OCI-LY3 (cell line): ENCODE results near the gene SETBP1.

ENCODE experiments used
- H2AFZ ChIP-seq: fragments of 200-600, 300-600 bp; shearing (Covaris generic); 2 replicates; pipeline ENCODE4 v1.6.0; 2014; ENCODE audit warnings: antibody characterized with exemption, low read depth, low read length
- H3K27ac ChIP-seq: fragments of 200-600, 300-600 bp; sonication (generic); 2 replicates; pipeline ENCODE4 v1.5.1; 2014; ENCODE audit warnings: mild to moderate bottlenecking, low read length, moderate library complexity, mixed read lengths
- H3K27me3 ChIP-seq: fragments of 200-600, 300-600 bp; sonication (generic); 2 replicates; pipeline ENCODE4 v1.6.1; 2014; ENCODE audit warnings: low read depth, low read length, mixed read lengths
- H3K36me3 ChIP-seq: fragments of 200-600, 300-600 bp; sonication (generic); replicated peaks from 2 replicates; pipeline ENCODE3; 2014; ENCODE audit warnings: low read depth, low read length, mixed read lengths
- H3K4me1 ChIP-seq: fragments of 300-600, 200-600 bp; sonication (generic); 2 replicates; pipeline ENCODE4 v1.6.1; 2014; ENCODE audit warnings: low read length, mixed read lengths
- H3K4me2 ChIP-seq: fragments of 200-600, 300-600 bp; sonication (generic); 2 replicates; pipeline ENCODE4 v1.6.1; 2014; ENCODE audit warnings: low read length, mixed read lengths
- H3K4me3 ChIP-seq: fragments of 300-600, 200-600 bp; sonication (generic); 2 replicates; pipeline ENCODE4 v1.5.1; 2014; ENCODE audit warnings: antibody characterized with exemption, mild to moderate bottlenecking, low read length, moderate library complexity
- H3K79me2 ChIP-seq: fragments of 300-600, 200-600 bp; shearing (Covaris generic); 2 replicates; pipeline ENCODE4 v1.6.1; 2014; ENCODE audit warnings: mild to moderate bottlenecking, low read length, mixed read lengths
- H3K9ac ChIP-seq: fragments of 300-600, 200-600 bp; shearing (Covaris generic); 2 replicates; pipeline ENCODE4 v1.6.0; 2014; ENCODE audit warnings: mild to moderate bottlenecking, low read length, moderate library complexity
- H3K9me3 ChIP-seq: fragments of 200-600, 300-600 bp; shearing (Covaris generic); 2 replicates; pipeline ENCODE4 v1.6.1; 2014; ENCODE audit warnings: low read length, mixed read lengths; ENCODE audit not compliant: insufficient read depth
- H4K20me1 ChIP-seq: fragments of 200-600, 300-600 bp; sonication (generic); 2 replicates; pipeline ENCODE4 v1.6.1; 2016; ENCODE audit warnings: low read length, mixed read lengths; ENCODE audit not compliant: insufficient read depth
- EZH2phosphoT487 ChIP-seq: fragments of 200-600 bp; shearing (Covaris generic); IDR thresholded peaks from 2 replicates; pipeline ENCODE4 v1.6.1; 2018; ENCODE audit warnings: antibody characterized with exemption, mixed run types, low read depth
- TF ChIP-seq, protein P1 (sequence below): fragments of 200-600, 300-600 bp; sonication (generic); IDR thresholded peaks from 2 replicates; pipeline ENCODE4 v1.5.1; 2014; ENCODE audit warnings: antibody characterized with exemption, low read length, low read depth

The SETBP1 gene

DNA sequence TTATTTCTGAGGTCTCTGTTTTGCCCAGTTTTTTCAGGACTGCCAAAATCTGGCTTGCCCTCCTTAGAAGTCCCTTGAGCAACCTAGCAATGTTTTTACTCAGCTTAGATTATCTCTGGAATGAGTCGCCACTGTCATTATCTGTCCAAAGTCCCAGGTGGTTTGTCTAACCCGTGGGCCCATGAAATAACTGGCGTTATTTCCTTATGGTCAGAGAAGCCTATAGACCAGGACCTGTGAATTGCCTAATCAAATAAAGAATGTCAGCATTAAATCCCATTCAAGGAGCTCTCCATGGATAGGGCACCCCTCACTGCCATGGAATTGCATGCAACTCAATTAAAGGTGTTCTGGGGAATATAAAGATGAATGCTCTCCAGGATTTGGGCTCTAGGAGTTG is 373.9 kb downstream of the SETBP1 start:
- Histone ChIP-seq H3K4me2 (no peak overlapping the region), H3K9me3 (no peaks in the 10 kb centered on the region), H3K36me3 (no peaks in the 10 kb centered on the region), H3K27ac (no peak overlapping the region), H3K4me1 (no peaks in the 10 kb centered on the region), H3K27me3 (no peaks in the 10 kb centered on the region), H3K4me3 (no peak overlapping the region), H3K9ac (no peak overlapping the region), H4K20me1 (no peaks in the 10 kb centered on the region), H2AFZ (no peak overlapping the region), H3K79me2 (no peaks in the 10 kb centered on the region)
- TF ChIP-seq EZH2phosphoT487, result no peak
- TF ChIP-seq, protein P1, sequence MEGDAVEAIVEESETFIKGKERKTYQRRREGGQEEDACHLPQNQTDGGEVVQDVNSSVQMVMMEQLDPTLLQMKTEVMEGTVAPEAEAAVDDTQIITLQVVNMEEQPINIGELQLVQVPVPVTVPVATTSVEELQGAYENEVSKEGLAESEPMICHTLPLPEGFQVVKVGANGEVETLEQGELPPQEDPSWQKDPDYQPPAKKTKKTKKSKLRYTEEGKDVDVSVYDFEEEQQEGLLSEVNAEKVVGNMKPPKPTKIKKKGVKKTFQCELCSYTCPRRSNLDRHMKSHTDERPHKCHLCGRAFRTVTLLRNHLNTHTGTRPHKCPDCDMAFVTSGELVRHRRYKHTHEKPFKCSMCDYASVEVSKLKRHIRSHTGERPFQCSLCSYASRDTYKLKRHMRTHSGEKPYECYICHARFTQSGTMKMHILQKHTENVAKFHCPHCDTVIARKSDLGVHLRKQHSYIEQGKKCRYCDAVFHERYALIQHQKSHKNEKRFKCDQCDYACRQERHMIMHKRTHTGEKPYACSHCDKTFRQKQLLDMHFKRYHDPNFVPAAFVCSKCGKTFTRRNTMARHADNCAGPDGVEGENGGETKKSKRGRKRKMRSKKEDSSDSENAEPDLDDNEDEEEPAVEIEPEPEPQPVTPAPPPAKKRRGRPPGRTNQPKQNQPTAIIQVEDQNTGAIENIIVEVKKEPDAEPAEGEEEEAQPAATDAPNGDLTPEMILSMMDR, result no peak

DNA sequence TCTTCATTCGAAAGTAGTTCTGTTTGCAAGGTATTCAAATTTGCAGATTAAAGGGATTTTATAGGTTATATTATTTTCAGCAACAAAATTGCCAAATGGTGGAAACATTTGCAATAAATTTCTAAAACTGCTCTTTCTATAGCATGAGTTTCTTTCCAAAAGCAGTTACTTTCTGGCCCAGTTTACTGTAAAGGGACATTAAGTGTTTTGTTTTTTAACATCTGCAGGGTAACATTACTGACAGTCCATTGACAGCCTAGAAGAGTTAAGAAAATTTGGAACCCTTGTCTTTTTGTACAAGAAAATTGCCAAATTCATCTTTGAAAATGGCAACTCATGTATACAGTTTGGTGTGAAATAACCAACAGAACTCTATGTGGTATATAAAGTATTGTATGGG is 375.1 kb downstream of the SETBP1 start:
- no peak overlapping the region for H3K4me2 ChIP-seq
- no peak for TF ChIP-seq EZH2phosphoT487
- TF ChIP-seq, protein P1, result no peak
- no peaks in the 10 kb centered on the region for H3K79me2 ChIP-seq
- H4K20me1 ChIP-seq, result no peaks in the 10 kb centered on the region
- H3K9ac ChIP-seq, result no peak overlapping the region
- no peak overlapping the region for H3K4me3 ChIP-seq
- no peaks in the 10 kb centered on the region for H3K4me1 ChIP-seq
- H3K27me3 ChIP-seq, result no peaks in the 10 kb centered on the region
- no peak overlapping the region for H3K27ac ChIP-seq
- H2AFZ ChIP-seq, result no peak overlapping the region
- H3K36me3 ChIP-seq, result no peaks in the 10 kb centered on the region
- H3K9me3 ChIP-seq, result no peaks in the 10 kb centered on the region

DNA sequence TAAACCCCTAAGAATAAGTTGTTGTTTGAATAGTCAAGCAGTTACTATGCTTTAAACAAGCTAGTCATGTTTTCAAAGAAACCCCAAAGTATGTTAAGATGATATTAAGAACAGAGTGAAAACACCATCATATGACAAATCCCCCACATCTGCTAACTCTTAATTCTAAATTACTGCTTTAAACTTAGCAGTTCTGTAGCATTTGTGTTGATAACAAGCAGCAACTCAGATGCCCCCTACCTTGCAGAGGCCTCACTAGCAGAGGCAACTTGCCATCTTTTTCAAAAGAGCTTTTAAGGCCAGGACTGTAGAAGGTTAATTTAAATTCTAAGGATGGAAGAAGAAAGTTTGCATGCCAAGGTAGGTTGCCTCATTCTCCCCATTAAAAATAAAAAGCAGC is 376.2 kb downstream of the SETBP1 start:
- no peaks in the 10 kb centered on the region for H3K4me1 ChIP-seq
- H3K27me3 ChIP-seq, result no peaks in the 10 kb centered on the region
- H3K9ac ChIP-seq, result no peak overlapping the region
- H4K20me1 ChIP-seq, result no peaks in the 10 kb centered on the region
- no peak for TF ChIP-seq EZH2phosphoT487
- TF ChIP-seq, protein P1, result no peak
- no peak overlapping the region for H3K27ac ChIP-seq
- no peak overlapping the region for H3K4me3 ChIP-seq
- H3K9me3 ChIP-seq, result no peaks in the 10 kb centered on the region
- H2AFZ ChIP-seq, result no peak overlapping the region
- H3K36me3 ChIP-seq, result no peaks in the 10 kb centered on the region
- H3K4me2 ChIP-seq, result no peak overlapping the region
- H3K79me2 ChIP-seq, result no peaks in the 10 kb centered on the region

DNA sequence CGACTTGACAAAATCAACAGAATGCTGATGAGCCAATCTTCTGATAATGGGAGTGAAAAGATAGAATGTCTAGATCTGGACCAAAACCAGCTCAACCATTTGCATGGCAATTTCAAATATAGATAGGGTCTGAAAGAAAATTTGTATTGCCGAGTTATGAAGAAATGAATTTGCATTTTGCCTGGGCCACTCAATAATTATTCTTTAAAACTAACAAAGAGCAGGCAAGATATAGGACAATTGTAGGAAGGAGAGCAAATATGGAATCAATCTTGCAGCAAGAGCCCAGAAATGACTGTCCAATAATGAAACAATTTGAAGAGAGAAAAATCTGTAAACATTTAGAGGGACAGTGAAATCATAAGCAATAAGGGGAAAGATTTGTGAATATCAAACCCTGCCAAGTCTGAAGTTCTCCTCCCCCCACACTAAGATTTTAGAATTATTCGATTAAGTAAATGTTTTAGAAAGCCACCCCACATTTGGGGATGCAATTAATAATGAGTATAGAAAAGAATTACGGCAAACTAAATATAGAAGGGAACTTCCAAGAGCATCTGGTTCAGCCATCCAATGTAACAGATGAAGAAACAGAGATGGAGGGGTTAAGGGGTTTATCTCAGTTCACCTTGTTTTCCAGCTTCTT is 377.4 kb downstream of the SETBP1 start:
- no peak overlapping the region for H2AFZ ChIP-seq
- H3K9ac ChIP-seq, result no peak overlapping the region
- no peaks in the 10 kb centered on the region for H3K79me2 ChIP-seq
- H3K9me3 ChIP-seq, result no peaks in the 10 kb centered on the region
- H3K4me1 ChIP-seq, result no peaks in the 10 kb centered on the region
- no peaks in the 10 kb centered on the region for H4K20me1 ChIP-seq
- no peaks in the 10 kb centered on the region for H3K27me3 ChIP-seq
- no peak overlapping the region for H3K4me2 ChIP-seq
- H3K36me3 ChIP-seq, result no peaks in the 10 kb centered on the region
- TF ChIP-seq, protein P1, result no peak
- TF ChIP-seq EZH2phosphoT487, result no peak
- no peak overlapping the region for H3K4me3 ChIP-seq
- H3K27ac ChIP-seq, result no peak overlapping the region
